Measurements from ENCODE around the gene TOX3.

TOX3 gene

GRCh38 chr16:52535076-52535475 lies 11.9 kb downstream of the TOX3 start:
- DNase-seq = no peak

GRCh38 chr16:52533296-52533695 lies 13.6 kb downstream of the TOX3 start:
- no peak for DNase-seq

GRCh38 chr16:52532384-52532783 lies 14.6 kb downstream of the TOX3 start:
- no peak for DNase-seq

- DNase-seq = no peak
These were observed 17.7 kb downstream of the TOX3 start for GRCh38 chr16:52529226-52529625.

- DNase-seq = no peak
These were observed 18.4 kb downstream of the TOX3 start for GRCh38 chr16:52528393-52529065.

GRCh38 chr16:52526830-52527229 lies 20.1 kb downstream of the TOX3 start:
- no peak for DNase-seq

- DNase-seq = no peak
These were observed 20.7 kb downstream of the TOX3 start for GRCh38 chr16:52526116-52526828.

- DNase-seq = no peak
These were observed 25.4 kb downstream of the TOX3 start for GRCh38 chr16:52521570-52521969.

GRCh38 chr16:52518884-52519283 lies 28.1 kb downstream of the TOX3 start:
- no peak for DNase-seq

GRCh38 chr16:52515068-52515671 lies 31.8 kb downstream of the TOX3 start:
- no peak for DNase-seq

- no peak for DNase-seq
These were observed 34.5 kb downstream of the TOX3 start for GRCh38 chr16:52512297-52512987.

- DNase-seq = no peak
These were observed 45.2 kb downstream of the TOX3 start for GRCh38 chr16:52501746-52502145.

GRCh38 chr16:52500963-52501362 lies 46.0 kb downstream of the TOX3 start:
- DNase-seq = no peak

GRCh38 chr16:52499060-52499440 lies 47.9 kb downstream of the TOX3 start:
- DNase-seq = no peak

GRCh38 chr16:52498328-52499059 lies 48.4 kb downstream of the TOX3 start:
- no peak for DNase-seq

- no peak for DNase-seq
These were observed 49.7 kb downstream of the TOX3 start for GRCh38 chr16:52497067-52497816.

GRCh38 chr16:52496051-52496876 lies 50.7 kb downstream of the TOX3 start:
- DNase-seq = no peak

- no peak for DNase-seq
These were observed 52.3 kb downstream of the TOX3 start for GRCh38 chr16:52494621-52495020.

GRCh38 chr16:52494145-52494544 lies 52.8 kb downstream of the TOX3 start:
- no peak for DNase-seq

- no peak for DNase-seq
These were observed 54.1 kb downstream of the TOX3 start for GRCh38 chr16:52492789-52493357.

- DNase-seq = no peak
These were observed 55.7 kb downstream of the TOX3 start for GRCh38 chr16:52491216-52491615.
